Hepatocyte (in vitro differentiated cells): ENCODE data around the gene RAB3C. TPM values are rescaled to one million over a fixed set of nuclear protein-coding genes. Genes with fewer than 3 reads are reported as not detected.

Experiments used
- DNase-seq: peaks from one replicate; pipeline ENCODE4 v3.0.0-alpha.2; 2016; ENCODE audit warnings: low spot score
- H2AFZ ChIP-seq: fragments of 200-600 bp; sonication (generic); 2 replicates; pipeline ENCODE4 v1.6.0; 2016; ENCODE audit warnings: antibody characterized with exemption, mild to moderate bottlenecking
- H3K27ac ChIP-seq: fragments of 200-600 bp; sonication (generic); 2 replicates; pipeline ENCODE4 v1.5.1; 2016; ENCODE audit warnings: mild to moderate bottlenecking
- H3K27me3 ChIP-seq: fragments of 200-600 bp; sonication (generic); 2 replicates; pipeline ENCODE4 v1.6.1; 2016
- H3K36me3 ChIP-seq: fragments of 200-600 bp; sonication (generic); replicated peaks from 2 replicates; pipeline ENCODE4 v1.5.1; 2016; ENCODE audit warnings: low read depth; ENCODE audit not compliant: insufficient read depth
- H3K4me1 ChIP-seq: fragments of 200-600 bp; sonication (generic); 2 replicates; pipeline ENCODE4 v1.5.1; 2016; ENCODE audit warnings: mild to moderate bottlenecking, moderate library complexity; ENCODE audit not compliant: insufficient read depth
- H3K4me2 ChIP-seq: fragments of 200-600 bp; sonication (generic); 2 replicates; pipeline ENCODE4 v1.6.0; 2016
- H3K4me3 ChIP-seq: fragments of 200-600 bp; sonication (generic); 2 replicates; pipeline ENCODE4 v1.5.1; 2016; ENCODE audit warnings: mild to moderate bottlenecking
- H3K79me2 ChIP-seq: fragments of 200-600 bp; sonication (generic); 2 replicates; pipeline ENCODE4 v1.6.0; 2017; ENCODE audit warnings: mild to moderate bottlenecking
- H3K9me2 ChIP-seq: fragments of 200-600 bp; sonication (generic); replicated peaks from 2 replicates; pipeline ENCODE4 v1.6.0; 2017; ENCODE audit warnings: mild to moderate bottlenecking; ENCODE audit not compliant: insufficient read depth
- H3K9me3 ChIP-seq: fragments of 200-600 bp; sonication (generic); 2 replicates; pipeline ENCODE4 v1.5.1; 2016; ENCODE audit warnings: low read depth, mild to moderate bottlenecking
- H4K20me1 ChIP-seq: fragments of 200-600 bp; sonication (generic); 2 replicates; pipeline ENCODE4 v1.6.0; 2016; ENCODE audit warnings: mild to moderate bottlenecking; ENCODE audit not compliant: insufficient read depth, poor library complexity, severe bottlenecking
- EZH2 ChIP-seq: fragments of 200-600 bp; sonication (generic); IDR thresholded peaks from 2 replicates; pipeline ENCODE4 v1.6.1; 2016; ENCODE audit warnings: antibody characterized with exemption, mild to moderate bottlenecking, borderline replicate concordance
- EZH2phosphoT487 ChIP-seq: fragments of 200-600 bp; sonication (generic); IDR thresholded peaks from one replicate; pipeline ENCODE4 v1.6.1; 2018; ENCODE audit warnings: antibody characterized with exemption, mild to moderate bottlenecking, low read depth, moderate library complexity; ENCODE audit not compliant: unreplicated experiment, severe bottlenecking
- WGBS: methylation state at CpG from one replicate; pipeline ENCODE4 v1.1.6; 2016; ENCODE audit warnings: low lambda C conversion rate; ENCODE audit errors: missing lambda C conversion rate; 5-methylcytosine and 5-hydroxymethylcytosine counted together
- polyA plus RNA-seq: library from polyadenylated mRNA; unstranded; fragments of >200 nt; fragmentation: Nextera tagmentation; extraction: Ambion mirVana; gene quantifications from 2 replicates; pipeline ENCODE4 v1.2.1, GENCODE V29; 2016
- total RNA-seq: library from RNA; depleted of rRNA; stranded (reverse); fragments of >200 nt; gene quantifications from 2 replicates; pipeline ENCODE4 v1.2.3, GENCODE V29; 2014
- TF ChIP-seq, protein P1 (sequence below): fragments of 200-600 bp; sonication (generic); IDR thresholded peaks from 2 replicates; pipeline ENCODE4 v1.5.1; 2016; ENCODE audit warnings: antibody characterized with exemption, mild to moderate bottlenecking; ENCODE audit not compliant: poor library complexity

The RAB3C gene
- total and polyA plus RNA-seq, 2 experiments from 2014 or later, result 5.2 to 6.4 TPM

DNA sequence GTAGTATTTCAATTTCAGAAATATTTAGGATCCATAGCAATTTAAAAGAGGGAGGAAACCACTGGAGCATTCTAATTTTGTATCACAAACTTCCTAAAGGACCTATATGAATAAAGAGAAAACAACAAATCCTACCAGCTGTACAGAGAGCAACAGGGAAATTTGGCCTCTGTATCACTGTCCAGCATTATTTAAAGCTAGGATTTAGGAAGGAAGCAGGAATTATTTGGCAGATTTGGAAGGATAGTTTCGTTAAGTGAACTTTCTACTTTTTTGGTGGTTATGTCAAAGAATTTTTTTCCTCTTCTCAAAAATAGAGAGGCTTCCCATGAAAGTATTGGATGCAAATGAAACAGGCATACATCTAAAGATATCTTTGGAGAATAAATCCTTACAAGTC lies 269.7 kb downstream of the RAB3C start:
- H3K4me1 ChIP-seq, result no peaks in the 10 kb centered on the region

DNA sequence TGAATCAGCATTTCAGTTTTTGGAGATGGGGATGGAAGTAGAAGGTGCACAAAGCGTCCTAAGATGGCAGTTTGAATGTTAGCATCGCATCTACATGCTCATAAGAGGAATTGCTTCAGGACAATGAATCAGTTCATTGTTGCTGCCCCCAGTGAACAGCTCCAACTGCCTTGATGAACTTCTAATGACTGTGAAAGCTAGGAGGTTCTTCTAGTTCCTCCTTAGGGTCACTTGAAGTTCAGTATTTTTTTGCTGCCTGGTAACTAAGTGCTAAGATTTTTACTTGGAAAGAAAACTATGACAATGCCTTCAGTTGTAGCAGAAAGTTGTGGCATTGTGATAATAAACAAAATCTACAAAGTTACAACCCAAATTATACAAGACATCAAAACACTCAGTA lies 271.6 kb downstream of the RAB3C start:
- no peaks in the 10 kb centered on the region for H3K27me3 ChIP-seq
- TF ChIP-seq, protein P1, sequence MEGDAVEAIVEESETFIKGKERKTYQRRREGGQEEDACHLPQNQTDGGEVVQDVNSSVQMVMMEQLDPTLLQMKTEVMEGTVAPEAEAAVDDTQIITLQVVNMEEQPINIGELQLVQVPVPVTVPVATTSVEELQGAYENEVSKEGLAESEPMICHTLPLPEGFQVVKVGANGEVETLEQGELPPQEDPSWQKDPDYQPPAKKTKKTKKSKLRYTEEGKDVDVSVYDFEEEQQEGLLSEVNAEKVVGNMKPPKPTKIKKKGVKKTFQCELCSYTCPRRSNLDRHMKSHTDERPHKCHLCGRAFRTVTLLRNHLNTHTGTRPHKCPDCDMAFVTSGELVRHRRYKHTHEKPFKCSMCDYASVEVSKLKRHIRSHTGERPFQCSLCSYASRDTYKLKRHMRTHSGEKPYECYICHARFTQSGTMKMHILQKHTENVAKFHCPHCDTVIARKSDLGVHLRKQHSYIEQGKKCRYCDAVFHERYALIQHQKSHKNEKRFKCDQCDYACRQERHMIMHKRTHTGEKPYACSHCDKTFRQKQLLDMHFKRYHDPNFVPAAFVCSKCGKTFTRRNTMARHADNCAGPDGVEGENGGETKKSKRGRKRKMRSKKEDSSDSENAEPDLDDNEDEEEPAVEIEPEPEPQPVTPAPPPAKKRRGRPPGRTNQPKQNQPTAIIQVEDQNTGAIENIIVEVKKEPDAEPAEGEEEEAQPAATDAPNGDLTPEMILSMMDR, result no peak
- no peak for TF ChIP-seq EZH2
- no peak for TF ChIP-seq EZH2phosphoT487
- no peak for DNase-seq
- H3K27ac ChIP-seq, result no peak overlapping the region
- no peaks in the 10 kb centered on the region for H3K79me2 ChIP-seq
- no peaks in the 10 kb centered on the region for H3K9me2 ChIP-seq
- no peaks in the 10 kb centered on the region for H3K9me3 ChIP-seq
- no peak overlapping the region for H3K4me3 ChIP-seq
- H4K20me1 ChIP-seq, result no peaks in the 10 kb centered on the region
- H3K36me3 ChIP-seq, result no peaks in the 10 kb centered on the region
- 100% methylated on average over 2 of the region's 2 CpGs for WGBS
- no peak overlapping the region for H2AFZ ChIP-seq
- no peaks in the 10 kb centered on the region for H3K4me1 ChIP-seq
- H3K4me2 ChIP-seq, result no peak overlapping the region

More for the DNA sequence above, 269.7 kb downstream of the RAB3C start:
- H3K79me2 ChIP-seq, result no peaks in the 10 kb centered on the region
- no peaks in the 10 kb centered on the region for H3K9me2 ChIP-seq
- 84% methylated on average over 1 of the region's 1 CpG for WGBS
- no peak for DNase-seq
- no peak overlapping the region for H3K27ac ChIP-seq
- H2AFZ ChIP-seq, result no peak overlapping the region
- TF ChIP-seq EZH2, result no peak
- no peaks in the 10 kb centered on the region for H3K36me3 ChIP-seq
- no peaks in the 10 kb centered on the region for H3K9me3 ChIP-seq
- no peak overlapping the region for H3K4me2 ChIP-seq
- no peak overlapping the region for H3K4me3 ChIP-seq
- H4K20me1 ChIP-seq, result no peaks in the 10 kb centered on the region
- H3K27me3 ChIP-seq, result no peaks in the 10 kb centered on the region

DNA sequence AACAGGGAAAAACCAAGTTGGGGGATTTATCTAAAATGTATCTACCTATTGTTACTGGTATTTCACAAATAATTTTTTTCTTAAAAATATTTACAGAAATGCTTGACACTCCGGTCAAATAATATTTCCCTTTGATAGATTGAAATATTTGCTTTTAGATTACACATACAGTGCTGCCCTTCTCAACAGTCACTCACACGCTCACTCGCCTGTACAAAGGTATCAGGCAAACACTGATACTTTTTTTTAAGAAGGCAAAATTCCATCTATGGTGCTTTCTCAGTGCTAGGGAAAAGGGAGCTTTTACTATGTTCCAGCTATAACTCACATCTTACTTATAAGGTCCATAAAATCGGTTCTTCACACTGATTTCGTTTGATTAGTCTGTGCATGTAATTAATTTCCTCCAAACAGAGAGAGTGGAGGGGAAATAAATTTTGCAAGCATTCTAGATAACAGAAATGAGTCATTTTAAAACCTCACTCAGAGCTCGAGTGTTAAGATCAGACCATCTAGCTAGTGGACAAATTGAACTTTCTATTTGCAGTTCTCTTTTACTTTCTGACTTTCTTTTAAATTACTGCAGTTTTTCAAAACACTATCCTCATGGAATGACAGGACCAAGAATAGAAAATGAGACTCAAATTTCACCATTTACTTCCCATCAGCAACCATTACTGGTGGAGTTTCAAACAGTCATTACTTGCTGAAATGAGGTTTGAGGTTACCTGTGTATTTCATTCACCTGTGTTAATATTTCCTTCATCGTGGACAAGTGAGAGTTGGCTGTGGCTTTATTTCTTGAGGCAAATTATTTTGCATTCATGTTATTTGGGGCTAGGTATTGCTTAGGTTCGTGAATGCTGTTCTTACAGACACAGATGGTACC lies 273.2 kb downstream of the RAB3C start:
- 56% methylated on average over 8 of the region's 8 CpGs for WGBS
- Histone ChIP-seq H3K4me1 (no peaks in the 10 kb centered on the region), H3K79me2 (no peaks in the 10 kb centered on the region), H3K36me3 (no peaks in the 10 kb centered on the region), H3K4me2 (no peak overlapping the region), H3K27me3 (no peaks in the 10 kb centered on the region), H4K20me1 (no peaks in the 10 kb centered on the region), H3K9me3 (no peaks in the 10 kb centered on the region), H2AFZ (no peak overlapping the region), H3K27ac (peak overlapping the region; percentile 53), H3K4me3 (no peak overlapping the region), H3K9me2 (no peaks in the 10 kb centered on the region)
- no peak for TF ChIP-seq EZH2
- TF ChIP-seq, protein P1, result no peak
- TF ChIP-seq EZH2phosphoT487, result no peak
- no peak for DNase-seq

DNA sequence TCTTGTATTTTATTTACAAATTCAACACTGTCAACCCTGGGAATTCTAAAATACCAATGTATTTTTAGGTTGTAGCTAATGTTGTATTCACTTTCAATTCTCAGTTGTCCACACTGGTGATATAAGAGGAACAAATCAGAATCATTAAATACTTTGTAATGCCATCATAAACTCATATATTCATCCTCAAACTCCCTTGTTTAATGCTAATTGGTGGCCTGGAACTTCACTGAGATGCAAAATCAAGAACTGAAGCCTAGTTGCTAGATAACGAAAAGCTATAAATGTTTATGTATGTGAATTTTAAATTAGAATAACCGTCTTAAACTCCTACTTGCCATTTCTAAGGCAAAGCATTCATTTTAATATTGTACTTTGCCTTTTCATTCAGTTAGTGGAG lies 274.7 kb downstream of the RAB3C start:
- DNase-seq, result no peak

More for the DNA sequence above, 274.7 kb downstream of the RAB3C start:
- Histone ChIP-seq H3K79me2 (no peaks in the 10 kb centered on the region), H3K9me2 (no peaks in the 10 kb centered on the region), H3K36me3 (no peaks in the 10 kb centered on the region), H2AFZ (no peak overlapping the region), H3K27ac (no peak overlapping the region), H3K9me3 (no peaks in the 10 kb centered on the region), H3K4me1 (no peaks in the 10 kb centered on the region), H3K27me3 (no peaks in the 10 kb centered on the region), H3K4me2 (no peak overlapping the region), H3K4me3 (no peak overlapping the region), H4K20me1 (no peaks in the 10 kb centered on the region)
- TF ChIP-seq, protein P1, result no peak
- TF ChIP-seq EZH2 (no peak), EZH2phosphoT487 (no peak)
- WGBS, result 45% methylated on average over 2 of the region's 2 CpGs
